Measurements from ENCODE around the gene DYTN. TPM values are rescaled to one million over a fixed set of nuclear protein-coding genes. Genes with fewer than 3 reads are reported as not detected.

Gene DYTN, protein sequence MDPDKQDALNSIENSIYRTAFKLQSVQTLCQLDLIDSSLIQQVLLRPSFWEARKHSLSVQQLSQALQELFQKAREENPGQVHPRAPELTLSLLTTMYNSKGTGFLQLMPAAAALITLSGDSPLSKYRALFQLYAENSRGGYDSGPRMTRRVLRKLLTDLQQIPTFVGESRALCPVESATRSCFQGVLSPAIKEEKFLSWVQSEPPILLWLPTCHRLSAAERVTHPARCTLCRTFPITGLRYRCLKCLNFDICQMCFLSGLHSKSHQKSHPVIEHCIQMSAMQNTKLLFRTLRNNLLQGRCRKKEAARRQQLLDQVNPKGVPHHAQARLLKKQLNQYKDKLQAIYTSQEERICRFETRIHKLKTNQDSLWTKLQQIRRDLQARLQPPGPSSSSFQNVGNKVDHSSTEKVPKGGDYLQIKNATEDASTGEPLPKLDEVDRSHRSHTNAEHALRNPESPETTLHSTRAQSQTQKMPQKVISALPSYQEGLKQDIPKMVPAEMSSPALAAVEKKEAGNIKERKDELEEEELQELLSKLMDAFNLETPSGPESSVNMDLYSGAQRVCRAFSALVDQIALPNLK
- total RNA-seq (not detected), polyA plus RNA-seq (not detected)
- long read RNA-seq, donor 1: 0 reads
- long read RNA-seq, donor 2: 0 reads
- long read RNA-seq, donor 3: 0 reads
- long read RNA-seq, donor 4: 0 reads

DNA sequence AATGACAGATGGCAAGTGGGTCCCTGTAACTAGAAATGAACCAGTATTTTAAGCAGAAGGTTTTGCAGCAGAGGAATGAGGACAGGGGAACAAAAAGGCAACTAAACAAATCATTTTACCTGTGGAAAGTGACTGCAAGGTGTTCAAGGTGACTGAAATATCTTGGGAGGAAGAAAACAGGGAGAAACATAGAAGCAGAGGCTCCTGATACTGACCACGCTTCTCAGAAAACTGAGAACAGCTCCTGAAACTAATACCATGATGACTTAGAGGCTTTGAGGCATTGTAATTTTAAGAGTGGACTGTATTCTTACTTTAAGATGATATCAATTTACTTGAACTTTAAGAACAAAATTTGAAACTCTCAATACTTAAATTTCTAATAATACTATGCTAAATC is at the start of gene DYTN:
Gene DYTN (minus strand): TSS at position 101 of the 400 bp plus-strand sequence. CDS start 117 bp downstream, outside the sequence.
- DNase-seq: no peak
- H3K9me3 ChIP-seq (ENCODE audit: control insufficient read depth, low read length): no peaks in the 10 kb centered on the region
- WGBS: 68% methylated on average over 1 of the region's 1 CpG
- no peak within 1 kb of the TSS for H3K4me3 ChIP-seq (ENCODE audit: low read length)
- no peak for ATAC-seq
- H3K27me3 ChIP-seq (ENCODE audit: control insufficient read depth, insufficient read depth): no peaks in the 10 kb centered on the region
- intact Hi-C loops (cut with DNase I): no loop called here
- H3K4me1 ChIP-seq (ENCODE audit: control insufficient read depth, insufficient read depth, low read length): no peaks in the 10 kb centered on the region
- H3K27ac ChIP-seq (ENCODE audit: low read length): no peak within 1 kb of the TSS

DNA sequence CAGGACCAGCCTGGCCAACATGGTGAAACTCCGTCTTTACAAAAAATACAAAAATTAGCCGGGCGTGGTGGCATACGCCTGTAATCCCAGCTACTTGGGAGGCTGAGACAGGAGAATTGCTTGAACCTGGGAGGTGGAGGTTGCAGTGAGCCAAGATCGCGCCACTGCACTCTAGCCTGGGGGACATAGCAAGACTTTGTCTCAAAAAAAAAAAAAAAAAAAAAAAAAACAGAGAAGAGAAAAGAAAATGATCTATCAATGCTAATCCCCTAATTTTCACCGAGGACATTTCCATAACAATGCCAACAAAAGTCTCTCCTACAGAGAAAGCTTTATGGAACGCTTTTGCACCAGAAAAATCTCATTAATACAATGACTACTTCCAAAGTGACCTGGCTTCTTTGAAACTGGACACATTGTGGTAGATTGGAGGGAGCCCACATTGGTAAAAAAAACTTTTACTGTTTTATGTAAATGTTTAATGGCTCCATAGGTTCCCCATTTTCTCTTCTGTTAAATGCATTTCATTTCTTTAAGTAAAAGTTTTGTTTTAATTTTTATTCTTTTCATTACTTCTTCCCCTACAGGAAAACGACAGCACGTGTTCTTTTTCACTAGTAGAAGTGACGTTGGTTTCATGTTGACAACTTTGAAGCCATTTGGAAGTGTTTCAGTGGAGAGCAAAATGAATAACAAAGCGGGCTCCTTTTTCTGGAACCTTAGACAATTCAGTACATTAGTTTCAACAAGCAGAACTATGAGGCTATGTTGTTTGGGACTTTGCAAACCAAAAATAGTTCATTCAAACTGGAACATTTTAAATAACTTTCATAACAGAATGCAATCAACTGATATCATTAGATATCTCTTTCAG is 48.1 kb upstream of the DYTN start:
- H3K27me3 ChIP-seq (ENCODE audit: control insufficient read depth, insufficient read depth): no peaks in the 10 kb centered on the region
- DNase-seq: no peak
- intact Hi-C loops (cut with DNase I): no loop called here
- WGBS: 39% methylated on average over 12 of the region's 12 CpGs
- H3K27ac ChIP-seq (ENCODE audit: low read length): no peak overlapping the region
- peak overlapping the region; percentile 76 for H3K4me3 ChIP-seq (ENCODE audit: low read length)
- H3K9me3 ChIP-seq (ENCODE audit: control insufficient read depth, low read length): no peaks in the 10 kb centered on the region
- H3K4me1 ChIP-seq (ENCODE audit: control insufficient read depth, insufficient read depth, low read length): peaks cover 4% of the 10 kb centered on the region
- ATAC-seq: no peak

DNA sequence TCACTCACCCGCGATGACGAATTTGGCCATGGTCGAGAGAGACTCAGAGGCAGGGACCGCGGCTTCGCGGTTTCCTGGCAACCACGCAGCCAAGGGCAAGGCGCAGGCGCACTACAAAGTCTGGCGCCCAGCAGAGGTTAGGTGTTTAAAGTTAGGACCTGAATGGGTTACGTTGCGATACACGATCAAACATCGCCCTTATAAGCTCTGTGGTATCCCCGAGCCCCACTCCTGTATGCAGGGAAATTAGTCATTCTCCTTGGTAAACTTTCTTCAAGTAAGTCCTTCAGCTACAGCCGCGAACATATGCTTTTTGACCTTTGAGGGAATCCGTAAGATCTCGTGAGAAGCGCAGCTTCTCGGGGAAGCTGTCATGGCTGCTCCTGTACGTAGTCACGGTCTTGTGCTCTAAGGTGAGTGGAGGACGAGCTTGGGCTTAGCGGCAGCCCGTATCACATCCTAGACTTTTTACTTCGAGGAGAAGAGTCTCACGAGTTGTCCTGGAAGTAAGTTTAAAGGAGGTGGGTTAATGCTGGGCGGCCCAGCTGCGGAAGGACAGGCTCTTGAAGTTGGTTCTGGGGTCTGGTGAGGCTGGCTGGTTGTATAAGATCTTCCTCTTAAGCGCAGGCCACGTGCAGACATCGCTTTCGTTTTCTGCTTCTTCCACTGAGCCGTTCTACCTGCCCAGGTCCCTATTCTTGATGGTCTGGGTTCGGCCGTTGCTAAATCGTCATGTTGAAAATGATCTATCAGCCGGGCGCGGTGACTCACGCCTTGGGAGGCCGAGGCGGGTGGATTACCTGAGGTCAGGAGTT is 47.3 kb upstream of the DYTN start, which contains the start of the genes FASTKD2 and MDH1B:
Gene FASTKD2 (plus strand): TSS at position 365 of the 815 bp plus-strand sequence. CDS start 1,088 bp downstream, outside the sequence.
Gene MDH1B (minus strand): TSS at position 87 of the 815 bp plus-strand sequence. CDS start 57 bp downstream, at position 30.
- Histone ChIP-seq H3K27me3 (ENCODE audit: control insufficient read depth, insufficient read depth) (no peaks in the 10 kb centered on the region), H3K4me3 (ENCODE audit: low read length) (peak within 1 kb of the TSS; percentile 76), H3K27ac (ENCODE audit: low read length) (peak within 1 kb of the TSS; percentile 61), H3K4me1 (ENCODE audit: control insufficient read depth, insufficient read depth, low read length) (peaks cover 4% of the 10 kb centered on the region), H3K9me3 (ENCODE audit: control insufficient read depth, low read length) (no peaks in the 10 kb centered on the region)
- ATAC-seq (peak; percentile 99), DNase-seq (peak; percentile 93 to 96 (median 93))
- intact Hi-C loops (cut with DNase I): no loop called here
- under 1% methylated on average over 46 of the region's 46 CpGs for WGBS

DNA sequence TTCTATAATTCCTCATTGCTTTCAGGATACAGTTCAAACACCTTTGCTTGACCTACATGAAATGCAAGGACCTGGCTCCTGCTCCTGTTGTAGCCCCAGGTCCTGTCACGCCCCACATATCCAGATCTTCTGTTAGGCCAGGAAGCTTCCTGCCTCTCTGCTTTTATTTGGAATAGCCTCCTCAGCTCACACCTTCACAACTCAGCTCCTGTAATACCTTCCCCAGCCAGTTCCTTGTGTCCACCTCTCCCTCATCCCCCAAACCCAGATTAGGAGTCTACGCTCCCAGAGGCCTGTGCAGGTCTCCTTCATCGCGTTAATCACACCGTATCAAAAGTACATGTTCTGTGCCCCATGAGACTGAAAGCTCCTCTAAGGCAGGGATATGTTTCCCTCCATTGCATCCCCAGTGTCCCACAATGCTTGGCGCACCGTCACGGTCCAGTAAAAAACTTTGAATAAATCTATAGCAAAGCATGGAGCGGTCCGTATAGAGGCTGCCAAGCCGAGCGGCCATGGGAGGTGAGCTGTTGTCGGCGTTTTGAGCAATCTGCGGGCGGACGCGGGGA is 46.6 kb upstream of the DYTN start:
- Histone ChIP-seq H3K27ac (ENCODE audit: low read length) (peak overlapping the region; percentile 61), H3K4me1 (ENCODE audit: control insufficient read depth, insufficient read depth, low read length) (peaks cover 4% of the 10 kb centered on the region), H3K9me3 (ENCODE audit: control insufficient read depth, low read length) (no peaks in the 10 kb centered on the region), H3K27me3 (ENCODE audit: control insufficient read depth, insufficient read depth) (no peaks in the 10 kb centered on the region), H3K4me3 (ENCODE audit: low read length) (peak overlapping the region; percentile 76)
- DNase-seq (no peak), ATAC-seq (no peak)
- 7% methylated on average over 18 of the region's 18 CpGs for WGBS
- intact Hi-C loops (cut with DNase I): loop anchor here in 1 of 4 donors (5.0 kb wide), 1 partner anchor 72 kb away; no protein-coding TSS in a partner anchor

DNA sequence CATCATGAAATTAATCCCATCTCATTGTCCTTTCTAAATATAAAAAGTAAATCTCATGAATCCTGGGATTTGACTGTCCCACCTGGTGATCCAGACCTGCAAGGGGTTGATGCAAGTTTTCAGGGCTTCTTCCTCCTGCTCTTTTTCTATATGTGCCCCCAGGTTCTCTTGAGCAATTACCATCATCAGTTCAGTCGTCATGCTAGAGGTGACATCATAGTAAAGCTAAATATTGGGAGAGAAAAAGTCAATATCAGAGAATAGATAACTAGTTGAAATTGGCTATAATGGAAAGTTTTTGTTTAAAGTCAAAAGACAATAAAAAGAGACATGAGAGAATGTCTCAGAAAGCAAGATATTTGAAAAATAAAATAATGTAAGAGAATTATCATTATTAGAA is 38.6 kb upstream of the DYTN start:
- WGBS: 38% methylated on average over 1 of the region's 1 CpG
- no peak overlapping the region for H3K27ac ChIP-seq (ENCODE audit: low read length)

DNA sequence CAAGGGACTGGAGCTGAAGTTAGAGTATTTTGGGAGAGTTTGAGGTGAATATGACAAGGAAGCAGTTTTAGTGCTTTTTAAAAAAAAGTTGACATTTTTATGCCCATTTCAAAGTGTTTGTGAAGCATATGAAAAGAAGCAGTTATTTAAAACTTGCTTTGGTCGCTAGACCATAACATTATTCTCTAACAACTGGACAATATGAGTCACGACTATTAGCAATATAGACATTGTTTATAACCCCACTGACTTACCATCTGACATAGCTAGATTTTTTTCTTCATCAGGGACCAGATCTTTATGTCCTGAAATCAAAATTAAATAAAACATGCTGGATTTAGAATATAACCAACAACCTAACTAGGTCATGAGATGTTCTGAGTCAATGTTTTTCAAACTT is 22.6 kb upstream of the DYTN start:
- WGBS: 69% methylated on average over 2 of the region's 2 CpGs
- H3K9me3 ChIP-seq (ENCODE audit: control insufficient read depth, low read length): no peaks in the 10 kb centered on the region
- ATAC-seq: no peak
- intact Hi-C loops (cut with DNase I): no loop called here
- no peak for DNase-seq
- no peaks in the 10 kb centered on the region for H3K27me3 ChIP-seq (ENCODE audit: control insufficient read depth, insufficient read depth)
- no peak overlapping the region for H3K27ac ChIP-seq (ENCODE audit: low read length)
- no peak overlapping the region for H3K4me3 ChIP-seq (ENCODE audit: low read length)
- H3K4me1 ChIP-seq (ENCODE audit: control insufficient read depth, insufficient read depth, low read length): no peaks in the 10 kb centered on the region

More for the DNA sequence above, 38.6 kb upstream of the DYTN start:
- Histone ChIP-seq H3K9me3 (ENCODE audit: control insufficient read depth, low read length) (no peaks in the 10 kb centered on the region), H3K4me3 (ENCODE audit: low read length) (no peak overlapping the region), H3K4me1 (ENCODE audit: control insufficient read depth, insufficient read depth, low read length) (no peaks in the 10 kb centered on the region), H3K27me3 (ENCODE audit: control insufficient read depth, insufficient read depth) (no peaks in the 10 kb centered on the region)
- no peak for ATAC-seq
- no peak for DNase-seq
- intact Hi-C loops (cut with DNase I): no loop called here

DNA sequence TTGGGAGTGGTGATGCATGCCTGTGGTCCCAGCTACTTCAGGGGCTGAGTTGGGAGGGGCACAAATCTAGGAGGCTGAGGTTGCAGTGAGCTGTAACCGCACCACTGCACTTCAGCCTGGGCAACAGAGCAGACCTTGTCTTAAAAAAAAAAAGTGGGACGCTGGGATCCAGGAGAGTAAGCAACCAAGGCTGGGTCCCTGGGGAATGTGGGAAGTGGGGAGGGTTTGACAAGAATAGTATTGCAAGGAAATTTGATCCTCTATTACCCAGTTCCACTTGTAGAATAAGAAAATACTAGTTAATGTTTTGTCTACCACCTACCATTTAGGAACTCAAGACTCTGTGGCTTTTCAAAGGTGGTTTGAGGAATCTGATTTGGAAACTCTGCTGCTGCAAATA is 21.1 kb upstream of the DYTN start:
- intact Hi-C loops (cut with DNase I): no loop called here
- no peak overlapping the region for H3K4me3 ChIP-seq (ENCODE audit: low read length)
- 68% methylated on average over 2 of the region's 2 CpGs for WGBS
- no peaks in the 10 kb centered on the region for H3K4me1 ChIP-seq (ENCODE audit: control insufficient read depth, insufficient read depth, low read length)
- DNase-seq (no peak), ATAC-seq (no peak)
- no peak overlapping the region for H3K27ac ChIP-seq (ENCODE audit: low read length)
- no peaks in the 10 kb centered on the region for H3K9me3 ChIP-seq (ENCODE audit: control insufficient read depth, low read length)
- no peaks in the 10 kb centered on the region for H3K27me3 ChIP-seq (ENCODE audit: control insufficient read depth, insufficient read depth)

DNA sequence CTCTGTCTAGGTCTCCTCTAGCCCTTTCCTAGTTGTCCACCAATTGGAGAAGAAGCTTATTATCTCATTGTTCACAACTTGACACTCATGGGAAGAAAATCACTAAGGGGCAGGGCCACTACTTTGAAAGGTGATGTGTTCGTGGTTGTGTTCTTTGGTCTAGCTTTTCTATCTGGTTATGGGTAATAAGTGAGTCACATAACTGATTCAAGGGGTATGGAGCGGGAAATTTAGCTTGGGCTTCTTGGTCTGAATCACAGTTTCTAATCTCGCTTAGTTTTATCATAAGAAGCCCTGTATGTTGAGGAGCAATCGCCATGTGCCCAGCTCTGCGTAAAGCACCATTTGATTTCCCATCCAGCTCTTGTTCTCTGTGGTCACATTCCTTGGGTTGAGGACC is 18.7 kb upstream of the DYTN start:
- Histone ChIP-seq H3K4me3 (ENCODE audit: low read length) (no peak overlapping the region), H3K9me3 (ENCODE audit: control insufficient read depth, low read length) (no peaks in the 10 kb centered on the region), H3K27me3 (ENCODE audit: control insufficient read depth, insufficient read depth) (no peaks in the 10 kb centered on the region), H3K4me1 (ENCODE audit: control insufficient read depth, insufficient read depth, low read length) (no peaks in the 10 kb centered on the region), H3K27ac (ENCODE audit: low read length) (no peak overlapping the region)
- 82% methylated on average over 5 of the region's 5 CpGs for WGBS
- intact Hi-C loops (cut with DNase I): no loop called here
- DNase-seq (no peak), ATAC-seq (no peak)

DNA sequence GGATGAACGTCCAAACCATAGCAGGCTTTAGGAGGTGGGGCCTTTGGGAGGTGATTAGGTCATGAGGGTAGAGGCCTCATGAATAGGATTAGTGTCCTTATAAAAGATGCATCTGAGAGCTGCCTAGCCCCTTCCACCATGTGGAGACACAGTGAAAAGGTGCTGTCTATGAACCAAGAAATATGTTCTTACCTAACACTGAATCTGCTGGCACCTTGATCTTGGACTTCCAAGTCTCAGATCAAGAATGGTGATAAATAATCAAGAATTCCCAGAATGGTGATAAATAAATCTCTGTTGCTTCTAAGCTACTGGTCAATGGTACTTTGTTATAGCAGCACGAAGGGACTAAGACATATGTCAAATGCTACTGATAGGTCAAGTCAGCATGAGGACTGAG is 15.1 kb upstream of the DYTN start:
- Histone ChIP-seq H3K27ac (ENCODE audit: low read length) (no peak overlapping the region), H3K4me3 (ENCODE audit: low read length) (no peak overlapping the region), H3K4me1 (ENCODE audit: control insufficient read depth, insufficient read depth, low read length) (peaks cover 1% of the 10 kb centered on the region), H3K27me3 (ENCODE audit: control insufficient read depth, insufficient read depth) (no peaks in the 10 kb centered on the region), H3K9me3 (ENCODE audit: control insufficient read depth, low read length) (no peaks in the 10 kb centered on the region)
- no peak for ATAC-seq
- DNase-seq: no peak
- WGBS: 69% methylated on average over 2 of the region's 2 CpGs
- intact Hi-C loops (cut with DNase I): no loop called here
